Thyroid gland (tissue), 4 donors: Measurements from ENCODE around the gene PTCRA.

Experiments used
- POLR2A ChIP-seq, 2 donors: fragments of 450-650 bp; IDR thresholded peaks; one replicate each; pipeline ENCODE4 v1.6.1; 2017; ENCODE audit warnings: antibody characterized with exemption in 2 of 2, mild to moderate bottlenecking in 2 of 2, moderate library complexity in 1 of 2
- TF ChIP-seq, protein P1 (sequence below), 6 experiments: fragments of 200-600 bp in 3 of 6; fragments of 450-650 bp in 3 of 6; sonication (generic) in 3 of 6; IDR thresholded peaks; one replicate each; pipeline ENCODE4 v1.5.1; 2016 to 2019; ENCODE audit warnings: antibody characterized with exemption in 6 of 6, mild to moderate bottlenecking in 2 of 6, inconsistent platforms in 1 of 6, moderate library complexity in 1 of 6

DNA sequence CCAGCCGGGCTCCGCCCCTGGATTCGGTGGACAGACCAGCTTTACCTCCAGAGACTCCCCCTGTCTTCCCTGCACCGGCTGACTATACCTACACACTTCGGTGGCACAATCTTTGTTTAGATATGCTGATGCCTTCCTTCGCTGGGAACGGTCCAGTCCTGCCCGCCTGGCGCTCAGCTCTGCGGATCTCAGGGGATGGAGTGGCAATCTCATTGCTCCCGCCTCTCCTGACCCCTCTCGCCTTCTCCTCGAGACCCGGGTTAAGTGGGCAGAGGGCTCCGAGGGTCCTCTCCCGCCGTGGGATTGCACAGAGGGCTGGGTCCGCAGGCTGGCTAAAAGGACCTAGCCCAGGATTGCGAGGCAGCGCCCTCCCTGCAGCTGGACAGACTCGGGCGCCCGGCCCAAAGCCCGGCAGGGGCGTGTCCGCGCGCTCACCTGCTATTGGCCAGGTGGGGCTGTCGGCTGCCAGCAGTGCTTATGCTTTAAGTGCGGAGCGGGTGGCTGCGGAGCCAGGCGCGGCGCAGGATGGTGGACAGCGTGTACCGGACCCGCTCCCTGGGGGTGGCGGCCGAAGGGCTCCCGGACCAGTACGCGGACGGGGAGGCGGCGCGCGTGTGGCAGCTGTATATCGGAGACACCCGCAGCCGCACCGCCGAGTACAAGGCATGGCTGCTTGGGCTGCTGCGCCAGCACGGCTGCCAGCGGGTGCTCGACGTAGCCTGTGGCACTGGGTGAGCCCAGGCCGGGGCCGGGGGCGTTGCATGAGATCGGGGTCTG is 44.6 kb downstream of the PTCRA start, which contains the start of gene GNMT:
- TF ChIP-seq, protein P1, sequence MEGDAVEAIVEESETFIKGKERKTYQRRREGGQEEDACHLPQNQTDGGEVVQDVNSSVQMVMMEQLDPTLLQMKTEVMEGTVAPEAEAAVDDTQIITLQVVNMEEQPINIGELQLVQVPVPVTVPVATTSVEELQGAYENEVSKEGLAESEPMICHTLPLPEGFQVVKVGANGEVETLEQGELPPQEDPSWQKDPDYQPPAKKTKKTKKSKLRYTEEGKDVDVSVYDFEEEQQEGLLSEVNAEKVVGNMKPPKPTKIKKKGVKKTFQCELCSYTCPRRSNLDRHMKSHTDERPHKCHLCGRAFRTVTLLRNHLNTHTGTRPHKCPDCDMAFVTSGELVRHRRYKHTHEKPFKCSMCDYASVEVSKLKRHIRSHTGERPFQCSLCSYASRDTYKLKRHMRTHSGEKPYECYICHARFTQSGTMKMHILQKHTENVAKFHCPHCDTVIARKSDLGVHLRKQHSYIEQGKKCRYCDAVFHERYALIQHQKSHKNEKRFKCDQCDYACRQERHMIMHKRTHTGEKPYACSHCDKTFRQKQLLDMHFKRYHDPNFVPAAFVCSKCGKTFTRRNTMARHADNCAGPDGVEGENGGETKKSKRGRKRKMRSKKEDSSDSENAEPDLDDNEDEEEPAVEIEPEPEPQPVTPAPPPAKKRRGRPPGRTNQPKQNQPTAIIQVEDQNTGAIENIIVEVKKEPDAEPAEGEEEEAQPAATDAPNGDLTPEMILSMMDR (IDR thresholded peaks at IDR 0.05): no peak
- peak in 1 of 2 donors; percentile 65 for TF ChIP-seq POLR2A (IDR thresholded peaks at IDR 0.05)
